MG63 (cell line): ENCODE results near the gene HOXA5. TPM values are rescaled to one million over a fixed set of nuclear protein-coding genes. Genes with fewer than 3 reads are reported as not detected.

ENCODE experiments used
- DNase-seq: peaks from one replicate; pipeline ENCODE4 v3.0.0-alpha.2; 2020
- H3K27me3 ChIP-seq: fragments of 250-450 bp; sonication (Bioruptor Pico); 2 replicates; pipeline ENCODE4 v1.5.1; 2020; ENCODE audit warnings: mild to moderate bottlenecking, moderate library complexity
- H3K36me3 ChIP-seq: fragments of 250-450 bp; sonication (Bioruptor Pico); 2 replicates; pipeline ENCODE4 v1.5.1; 2020; ENCODE audit warnings: mild to moderate bottlenecking, moderate library complexity
- H3K4me3 ChIP-seq: fragments of 250-450 bp; sonication (Bioruptor Pico); 2 replicates; pipeline ENCODE4 v1.5.1; 2020; ENCODE audit warnings: mild to moderate bottlenecking, moderate library complexity
- H3K9me3 ChIP-seq: fragments of 250-450 bp; sonication (Bioruptor Pico); 2 replicates; pipeline ENCODE4 v1.5.1; 2020; ENCODE audit warnings: mild to moderate bottlenecking, moderate library complexity
- total RNA-seq: library from RNA; depleted of rRNA; stranded (reverse); fragments of >200 nt; shearing (Covaris generic); gene quantifications from 2 replicates; pipeline ENCODE4 v1.2.3, GENCODE V29; 2014; ENCODE audit warnings: low replicate concordance

HOXA5 gene
- total RNA-seq, 1 experiment from 2014 or later: 1.7 TPM

DNA sequence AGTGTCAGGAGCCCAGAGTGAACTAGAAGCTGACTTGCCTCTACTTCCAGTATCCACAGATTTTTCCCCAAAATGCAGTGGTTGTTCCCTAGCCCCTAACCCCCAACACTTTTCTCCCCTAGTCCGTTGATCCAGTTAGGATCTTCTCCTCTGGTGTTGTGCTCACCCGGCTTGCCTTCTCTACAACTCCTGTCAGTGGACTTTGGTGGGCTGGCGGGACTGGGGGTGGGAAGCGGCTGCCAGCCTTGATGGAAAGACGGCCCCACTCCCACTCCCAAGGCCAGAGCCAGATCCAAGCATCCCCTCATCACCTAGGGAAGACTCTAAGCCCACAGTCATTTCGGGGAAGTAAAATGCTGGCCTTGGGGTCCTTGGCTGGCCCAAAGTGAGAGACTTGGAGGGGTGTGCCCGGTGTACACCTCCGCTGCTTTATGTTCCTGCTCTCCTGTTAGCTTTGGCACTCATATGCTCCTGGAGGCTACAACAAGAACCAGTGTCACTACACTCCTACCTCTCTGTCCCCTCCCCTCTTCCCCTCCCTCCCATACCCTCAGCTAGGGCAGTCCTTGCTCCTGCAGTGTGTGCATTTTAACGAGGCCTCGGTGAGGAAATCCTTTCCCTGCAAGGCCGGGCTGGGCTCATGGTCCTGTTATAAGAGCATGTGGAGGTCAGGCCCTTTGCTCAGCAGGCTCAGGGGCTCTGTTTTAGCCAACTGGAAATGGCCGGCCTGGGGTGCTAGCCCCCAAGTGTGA is 31.6 kb upstream of the HOXA5 start:
- peak; percentile 59 for DNase-seq
- 0 out of 2 replicates have a peak overlapping the region, but pooled peaks have one; percentile 20 for H3K4me3 ChIP-seq
- H3K36me3 ChIP-seq: peaks cover 25% of the 10 kb centered on the region
- H3K9me3 ChIP-seq: no peaks in the 10 kb centered on the region
- H3K27me3 ChIP-seq: no peaks in the 10 kb centered on the region

DNA sequence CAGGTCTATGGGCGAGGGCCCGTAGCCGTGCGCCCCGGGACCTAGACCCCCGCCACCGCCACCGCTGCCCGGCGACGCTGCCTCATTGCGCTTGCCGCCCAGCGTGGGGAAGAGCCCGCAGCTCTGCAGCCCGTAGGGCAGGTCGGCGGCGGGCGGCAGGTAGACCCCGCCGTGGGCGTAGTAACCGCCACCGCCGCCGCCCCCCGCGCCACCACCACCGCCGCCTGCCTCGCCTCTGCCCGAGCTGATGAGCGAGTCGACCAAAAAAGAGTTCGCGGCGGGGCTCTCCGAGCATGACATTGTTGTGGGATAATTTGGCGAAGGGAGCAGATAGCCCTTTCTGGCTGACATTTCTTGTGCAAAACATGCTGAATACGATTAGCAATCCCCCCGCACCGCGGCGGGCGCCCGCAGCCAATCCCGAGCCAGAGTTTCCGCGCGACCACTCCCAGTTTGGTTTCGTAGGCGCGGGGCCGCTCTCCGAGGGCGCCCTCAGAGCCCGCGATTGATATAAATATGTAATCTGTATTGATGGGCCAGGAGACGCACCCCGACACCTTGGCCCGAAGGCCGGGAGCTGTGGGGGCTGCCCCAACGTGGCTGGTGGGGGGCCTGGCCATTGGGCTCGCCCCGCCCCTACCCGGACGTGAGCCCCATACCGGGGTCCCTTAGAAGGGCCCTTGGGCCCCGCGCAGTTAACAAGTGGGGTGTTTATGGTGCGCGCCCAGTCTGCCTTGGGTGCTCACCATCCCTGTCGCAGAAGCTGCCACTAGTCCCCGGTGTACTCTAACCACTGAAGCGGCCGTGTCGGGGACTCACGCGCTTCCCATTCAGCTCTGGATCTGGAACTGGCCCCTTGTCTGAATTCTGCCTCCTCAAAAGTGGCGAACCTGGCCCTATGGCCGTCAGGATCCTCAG is 30.7 kb upstream of the HOXA5 start, which contains the start of gene HOXA10:
HOXA10 (minus strand) TSS at position 365 of the 918 bp plus-strand sequence; CDS start at position 351, 14 bp downstream.
- Histone ChIP-seq H3K27me3 (no peaks in the 10 kb centered on the region), H3K36me3 (peaks cover 25% of the 10 kb centered on the region), H3K9me3 (no peaks in the 10 kb centered on the region), H3K4me3 (peak within 1 kb of the TSS; percentile 62)
- peak; percentile 70 for DNase-seq

DNA sequence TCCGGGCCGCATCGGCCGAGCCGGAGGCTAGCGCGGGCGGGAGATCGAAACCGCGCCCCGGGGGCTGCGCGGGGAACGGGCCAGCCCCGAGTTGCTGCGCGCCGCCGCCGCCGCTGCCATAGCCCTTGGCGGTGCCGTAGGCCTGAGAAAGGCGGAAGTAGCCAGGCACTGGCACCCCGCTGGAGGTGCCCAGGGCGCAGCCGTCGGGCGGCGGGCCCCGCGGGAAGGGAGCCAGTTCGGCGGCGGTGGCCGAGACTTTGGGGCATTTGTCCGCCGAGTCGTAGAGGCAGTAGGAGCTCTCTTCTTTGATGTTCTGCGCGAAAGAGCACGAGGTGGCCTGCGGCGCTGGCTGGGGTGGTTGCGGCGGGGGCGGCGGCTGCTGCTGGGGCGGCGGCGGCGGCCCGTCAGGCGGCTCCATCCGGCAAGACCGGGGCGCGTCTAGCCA is 30.1 kb upstream of the HOXA5 start:
- peak overlapping the region; percentile 62 for H3K4me3 ChIP-seq
- DNase-seq: peak; percentile 68
- no peaks in the 10 kb centered on the region for H3K9me3 ChIP-seq
- no peaks in the 10 kb centered on the region for H3K27me3 ChIP-seq
- H3K36me3 ChIP-seq: peaks cover 31% of the 10 kb centered on the region

DNA sequence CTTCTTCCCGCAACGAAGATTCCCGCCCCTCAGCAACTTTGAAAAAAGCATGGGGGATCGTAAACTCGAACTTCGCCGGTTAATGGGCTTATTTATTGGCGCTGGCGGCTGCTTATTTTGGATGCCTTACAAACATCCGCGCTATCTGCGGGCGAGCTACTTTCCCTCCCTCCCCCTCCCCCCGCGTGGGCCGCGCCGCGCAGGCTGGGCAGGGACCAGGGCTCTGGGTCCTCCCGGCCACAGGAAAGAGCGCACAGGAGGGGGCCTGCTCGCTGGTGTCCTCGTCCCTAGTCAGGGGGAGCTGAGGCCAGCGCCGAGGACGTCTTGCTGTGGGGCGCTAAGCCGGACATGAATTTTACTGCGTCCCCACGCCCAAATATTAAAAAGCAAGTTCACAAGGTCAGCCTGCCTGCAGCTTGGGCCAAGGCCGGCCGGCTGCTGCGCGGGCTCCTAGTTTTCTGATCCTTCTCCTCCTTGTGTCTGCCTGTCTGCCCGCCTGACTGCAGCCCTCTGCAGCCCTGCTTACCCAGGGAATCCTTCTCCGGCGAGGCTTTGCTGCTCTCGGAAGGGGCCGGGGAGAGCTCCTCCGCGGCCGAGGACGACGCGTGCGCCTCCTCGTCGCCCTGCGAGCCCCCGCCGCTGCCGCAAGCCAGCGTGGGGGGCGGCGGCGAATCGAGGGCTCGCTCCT is 29.5 kb upstream of the HOXA5 start:
- DNase-seq: peak; percentile 95
- Histone ChIP-seq H3K9me3 (no peaks in the 10 kb centered on the region), H3K27me3 (no peaks in the 10 kb centered on the region), H3K36me3 (peaks cover 32% of the 10 kb centered on the region), H3K4me3 (peak overlapping the region; percentile 62)

DNA sequence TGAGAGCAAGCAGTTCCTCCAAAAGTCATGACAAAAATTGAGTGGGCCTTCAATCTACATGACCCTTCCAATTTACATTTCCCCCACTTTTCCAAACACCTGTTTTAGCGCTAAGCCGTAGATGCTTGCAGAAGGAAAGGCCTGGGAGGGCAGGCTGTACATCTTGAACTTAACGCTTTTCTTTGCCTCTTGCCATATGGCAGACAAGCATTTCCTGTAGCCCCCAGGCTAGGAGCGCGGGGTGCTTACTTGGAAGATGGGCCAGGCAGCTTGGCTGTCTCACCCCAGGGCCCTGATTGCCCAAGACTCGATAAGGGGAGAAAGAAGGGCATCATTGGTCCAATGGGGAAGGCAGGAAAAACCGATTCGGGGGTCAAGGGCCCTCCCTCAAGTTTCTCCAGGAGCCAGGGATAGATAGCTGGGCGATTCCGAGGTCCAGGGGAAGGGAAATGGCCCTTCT is 28.9 kb upstream of the HOXA5 start:
- peaks cover 35% of the 10 kb centered on the region for H3K36me3 ChIP-seq
- no peaks in the 10 kb centered on the region for H3K9me3 ChIP-seq
- DNase-seq: peak; percentile 74
- peak overlapping the region; percentile 62 for H3K4me3 ChIP-seq
- no peaks in the 10 kb centered on the region for H3K27me3 ChIP-seq

DNA sequence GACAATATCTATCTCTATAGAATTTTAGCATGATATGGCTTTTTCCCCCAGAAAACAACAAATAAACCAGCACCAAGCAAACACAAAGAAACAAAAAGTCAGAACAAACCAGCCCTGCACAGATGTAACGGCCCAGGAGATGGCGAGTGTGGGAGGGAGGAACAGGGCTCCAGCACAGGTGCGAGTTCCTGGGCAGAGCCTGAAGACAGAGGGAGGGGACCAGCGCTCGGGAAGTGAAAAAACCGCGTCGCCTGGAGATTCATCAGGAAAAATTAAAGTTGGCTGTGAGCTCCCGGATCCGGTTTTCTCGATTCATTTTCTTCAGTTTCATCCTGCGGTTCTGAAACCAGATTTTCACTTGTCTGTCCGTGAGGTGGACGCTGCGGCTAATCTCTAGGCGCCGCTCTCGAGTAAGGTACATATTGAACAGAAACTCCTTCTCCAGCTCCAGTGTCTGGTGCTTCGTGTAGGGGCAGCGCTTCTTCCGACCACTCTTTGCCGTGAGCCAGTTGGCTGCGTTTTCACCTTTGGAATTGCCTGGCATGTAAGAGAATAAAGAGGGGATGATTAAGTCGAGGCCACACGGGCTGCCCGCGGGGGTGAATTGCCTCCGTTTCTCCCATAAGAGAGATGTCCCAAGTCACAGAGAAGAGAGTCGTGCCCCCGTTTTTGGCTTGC is 28.3 kb upstream of the HOXA5 start:
- no peaks in the 10 kb centered on the region for H3K27me3 ChIP-seq
- H3K36me3 ChIP-seq: peaks cover 34% of the 10 kb centered on the region
- no peaks in the 10 kb centered on the region for H3K9me3 ChIP-seq
- H3K4me3 ChIP-seq: peak overlapping the region; percentile 62
- peak; percentile 39 for DNase-seq

DNA sequence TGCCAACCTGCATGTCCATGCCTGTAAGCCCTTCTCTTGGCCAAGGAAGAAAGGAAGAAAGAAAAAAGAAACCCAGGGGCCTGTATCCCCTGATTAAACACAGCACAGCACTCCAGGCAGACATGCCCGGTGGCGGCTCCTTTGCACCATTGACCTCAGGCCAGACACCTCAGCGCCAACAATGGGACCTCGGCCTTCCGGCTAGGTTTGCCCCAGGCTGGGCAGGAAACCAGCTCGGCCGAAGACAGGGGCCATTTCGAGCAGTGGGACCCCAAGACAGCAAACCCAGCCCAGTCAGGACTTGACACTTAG is 27.8 kb upstream of the HOXA5 start:
- Histone ChIP-seq H3K36me3 (peaks cover 31% of the 10 kb centered on the region), H3K4me3 (peak overlapping the region; percentile 62), H3K9me3 (no peaks in the 10 kb centered on the region), H3K27me3 (no peaks in the 10 kb centered on the region)
- DNase-seq: peak; percentile 73

DNA sequence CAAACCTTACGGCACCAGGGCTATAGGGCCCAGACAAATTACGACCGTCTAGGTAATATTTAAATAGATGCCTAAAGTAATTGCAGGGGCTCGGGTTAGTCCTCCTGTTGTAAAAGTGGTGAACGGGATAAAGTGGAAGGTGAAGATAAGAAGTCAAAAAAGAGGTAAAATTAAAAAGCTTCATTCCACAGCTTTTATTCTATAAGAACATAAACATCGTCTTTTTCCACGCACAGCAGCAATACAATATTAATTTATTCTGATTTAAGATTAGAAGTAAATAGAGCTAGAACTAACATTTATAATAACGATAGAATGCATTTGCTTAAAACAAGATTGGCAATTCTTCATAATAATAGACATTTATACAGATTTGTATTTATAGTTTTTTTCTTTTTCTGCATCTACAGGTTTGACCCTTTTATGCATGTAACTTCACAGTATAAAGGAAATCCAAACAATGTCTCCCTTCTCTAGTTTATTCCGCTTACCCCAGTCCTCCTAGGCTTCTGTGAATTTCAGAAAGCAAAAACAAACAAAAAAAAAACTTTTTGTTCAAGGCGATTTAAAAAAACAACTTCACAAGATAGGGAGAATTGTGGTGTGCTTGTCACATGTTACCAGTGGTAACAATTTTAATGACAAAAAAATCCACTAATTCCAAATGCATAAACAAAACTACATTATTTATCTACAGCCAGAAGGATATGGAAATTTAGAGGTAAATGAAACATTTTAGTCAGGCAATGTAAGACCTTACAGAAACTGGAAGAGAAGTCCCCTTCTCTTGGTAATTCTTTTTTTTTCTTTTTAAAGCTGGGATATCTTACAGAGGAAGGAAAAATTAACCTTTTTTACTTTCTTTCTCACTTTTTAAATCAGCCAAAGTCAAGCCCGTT is 27.2 kb upstream of the HOXA5 start:
- Histone ChIP-seq H3K36me3 (peaks cover 31% of the 10 kb centered on the region), H3K27me3 (no peaks in the 10 kb centered on the region), H3K4me3 (peak overlapping the region; percentile 62), H3K9me3 (no peaks in the 10 kb centered on the region)
- no peak for DNase-seq

DNA sequence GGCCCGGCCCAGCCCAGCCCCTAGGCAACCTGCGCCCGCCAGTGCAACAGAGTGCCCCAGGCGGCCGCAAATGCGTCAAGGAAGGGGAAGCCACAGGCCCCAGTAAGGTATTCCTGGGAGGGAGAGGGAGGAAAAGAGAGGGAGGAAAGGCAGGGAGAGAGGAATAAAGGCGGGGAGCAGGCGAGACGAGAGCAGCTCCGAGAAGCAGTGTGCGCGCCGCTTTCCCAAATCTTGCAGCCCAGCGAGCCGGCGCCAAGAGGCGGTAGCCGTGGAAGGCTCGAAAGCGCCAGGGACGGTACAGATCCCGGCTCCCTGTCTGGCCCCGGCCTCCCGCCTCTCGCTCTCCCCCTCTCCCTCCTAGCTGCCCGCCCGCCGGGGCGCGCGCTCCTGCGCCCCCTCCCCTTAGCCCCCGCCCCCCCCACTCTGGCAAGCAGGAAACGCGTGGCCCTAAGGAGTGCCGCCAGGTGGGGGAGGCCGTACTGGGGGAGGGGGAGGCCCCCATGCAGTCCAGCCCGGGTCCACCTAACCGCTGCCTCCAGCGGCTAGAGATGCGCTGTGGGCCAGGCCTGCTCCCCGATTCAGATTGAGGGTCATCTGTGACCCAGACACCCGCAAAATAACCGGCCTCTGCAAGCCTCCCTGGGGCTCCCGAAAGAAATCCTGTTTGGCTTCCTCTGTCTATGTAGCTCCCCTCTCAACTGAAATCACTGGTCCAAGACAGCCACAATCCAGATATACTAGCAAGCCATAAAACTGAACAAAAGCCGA is 26.4 kb upstream of the HOXA5 start:
- no peaks in the 10 kb centered on the region for H3K27me3 ChIP-seq
- H3K4me3 ChIP-seq: peak overlapping the region; percentile 62
- no peaks in the 10 kb centered on the region for H3K9me3 ChIP-seq
- H3K36me3 ChIP-seq: peaks cover 35% of the 10 kb centered on the region
- peak; percentile 69 for DNase-seq

DNA sequence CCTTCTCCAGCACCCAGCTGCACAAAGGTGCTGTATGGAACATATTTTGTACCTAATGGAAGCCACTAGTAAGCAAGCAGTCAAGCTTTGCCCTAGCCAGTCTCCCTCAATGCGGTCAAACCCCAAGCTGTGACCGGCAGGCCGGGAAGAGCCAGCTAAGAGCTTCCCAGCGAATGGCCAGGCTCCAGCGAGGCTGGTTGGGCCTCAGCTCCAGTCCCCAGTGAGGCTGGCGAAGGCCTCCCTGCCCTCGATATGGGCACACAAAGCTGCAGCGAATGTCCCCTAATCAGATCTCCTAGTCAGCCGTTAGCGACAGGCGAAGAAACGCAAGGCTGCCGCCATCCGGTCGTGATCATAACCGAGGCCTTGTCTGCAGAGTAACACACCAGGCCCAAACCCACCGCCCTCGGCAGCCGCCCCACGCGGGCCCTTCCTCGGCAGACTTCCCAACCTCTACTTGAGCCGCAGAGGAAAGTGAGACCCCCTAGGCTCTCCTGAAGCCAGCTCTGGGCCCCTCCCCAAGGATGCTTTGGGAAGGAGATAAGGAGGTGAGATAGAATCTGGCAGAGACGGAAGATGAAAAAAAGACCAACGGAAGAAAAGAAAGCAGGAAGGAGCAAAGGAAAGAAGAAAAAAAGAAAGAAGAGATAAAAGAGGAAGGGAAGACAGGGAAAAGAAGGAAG is 24.9 kb upstream of the HOXA5 start:
- peak overlapping the region; percentile 62 for H3K4me3 ChIP-seq
- H3K9me3 ChIP-seq: no peaks in the 10 kb centered on the region
- peaks cover 50% of the 10 kb centered on the region for H3K36me3 ChIP-seq
- H3K27me3 ChIP-seq: no peaks in the 10 kb centered on the region
- peak; percentile 71 for DNase-seq

DNA sequence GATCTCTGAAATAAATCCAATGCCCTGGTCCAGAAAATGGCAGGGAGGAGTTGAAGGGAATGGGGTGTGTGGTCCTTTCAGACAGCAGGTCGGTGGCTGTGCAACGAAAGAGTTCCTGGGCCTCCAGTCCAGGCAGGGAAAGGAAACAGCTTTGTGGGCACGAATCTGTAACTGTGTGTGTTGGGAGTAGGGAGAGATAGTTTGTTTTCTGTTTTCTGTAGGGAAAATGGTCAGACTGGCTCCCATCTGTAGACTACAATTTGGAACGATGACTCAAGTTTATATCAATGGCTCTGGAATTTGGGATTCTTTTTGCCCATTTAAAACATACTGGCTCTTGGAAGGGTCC is 24.4 kb upstream of the HOXA5 start:
- peak overlapping the region; percentile 62 for H3K4me3 ChIP-seq
- H3K9me3 ChIP-seq: no peaks in the 10 kb centered on the region
- DNase-seq: peak; percentile 53
- H3K36me3 ChIP-seq: peaks cover 55% of the 10 kb centered on the region
- no peaks in the 10 kb centered on the region for H3K27me3 ChIP-seq

DNA sequence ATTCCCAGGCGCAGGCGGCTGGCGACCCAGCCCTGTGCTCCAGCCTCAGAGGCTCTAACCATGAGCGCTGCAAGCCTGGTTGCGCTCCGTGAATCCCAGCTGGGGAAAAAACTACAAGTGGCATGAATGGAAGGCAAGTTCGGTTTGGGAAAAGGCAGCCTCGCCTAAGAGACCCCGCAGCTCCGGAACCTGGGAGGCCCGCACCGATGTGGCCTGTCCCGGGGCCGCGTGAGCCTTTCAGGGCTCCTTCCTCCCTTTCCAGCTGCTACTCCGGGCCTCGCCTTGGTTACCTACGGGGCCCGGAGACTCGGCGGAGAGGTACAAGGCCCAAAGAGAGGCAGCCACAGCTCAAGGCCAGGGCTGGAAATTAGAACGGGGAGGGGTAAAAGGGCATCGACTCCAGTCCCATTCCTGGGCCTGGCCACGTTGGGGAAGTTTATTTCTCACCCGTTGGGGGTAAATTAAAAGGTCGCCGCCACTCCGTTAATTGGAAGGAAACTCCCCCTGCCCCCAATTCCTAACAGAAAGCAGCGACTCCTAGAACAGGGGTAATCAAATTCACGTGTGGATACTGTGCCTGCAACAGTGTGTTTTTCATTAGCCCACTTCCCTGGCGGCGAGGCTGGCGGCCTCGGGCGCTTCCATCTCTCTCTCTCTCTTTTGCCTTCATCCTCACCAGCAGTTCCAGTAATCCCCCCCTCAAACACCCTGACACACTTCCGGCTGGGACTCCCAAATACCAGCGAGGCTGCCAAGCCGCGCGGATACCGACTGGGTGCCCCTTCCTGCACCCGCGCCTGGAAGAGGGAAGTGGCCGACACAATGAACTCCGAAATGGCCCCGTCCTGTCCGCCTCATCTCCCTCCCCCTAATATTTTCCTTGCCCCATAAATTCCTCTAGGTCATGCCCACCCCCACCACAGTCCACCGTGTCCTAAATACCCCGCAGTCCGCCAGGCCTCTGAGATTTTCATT is 23.3 kb upstream of the HOXA5 start:
- DNase-seq: peak; percentile 94
- Histone ChIP-seq H3K27me3 (no peaks in the 10 kb centered on the region), H3K36me3 (peaks cover 62% of the 10 kb centered on the region), H3K9me3 (no peaks in the 10 kb centered on the region), H3K4me3 (peak overlapping the region; percentile 62)

DNA sequence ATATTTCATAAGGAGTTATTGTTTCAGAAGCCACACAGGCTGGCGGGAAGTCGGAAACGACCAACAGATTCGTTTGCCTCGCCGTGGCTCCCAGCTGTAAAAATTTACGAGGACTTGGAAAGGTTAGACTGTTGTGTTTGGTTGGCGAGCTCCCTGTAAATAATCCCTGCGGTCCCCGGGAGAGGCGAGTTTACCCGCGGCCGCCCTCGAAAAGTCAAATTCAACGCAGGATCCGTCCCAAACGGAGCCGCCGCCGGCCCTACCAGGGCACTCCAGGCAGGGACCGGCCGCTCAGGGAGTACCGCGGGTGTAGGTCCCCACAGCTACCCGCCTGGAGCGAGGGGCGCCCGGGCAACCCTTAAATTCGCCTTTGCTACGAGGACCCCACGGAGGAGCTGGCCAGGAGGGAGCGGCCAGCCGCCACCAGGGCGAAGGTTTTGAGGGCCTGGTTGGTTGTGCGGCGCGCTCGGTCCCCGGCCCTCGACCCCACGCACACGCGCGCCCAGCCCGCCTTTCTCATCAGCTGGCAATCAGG is 22.6 kb upstream of the HOXA5 start:
- peak; percentile 43 for DNase-seq
- H3K36me3 ChIP-seq: peaks cover 56% of the 10 kb centered on the region
- no peaks in the 10 kb centered on the region for H3K9me3 ChIP-seq
- H3K27me3 ChIP-seq: no peaks in the 10 kb centered on the region
- peak overlapping the region; percentile 62 for H3K4me3 ChIP-seq
